HepG2 (cell line): Measurements from ENCODE around the gene MGA. TPM values are rescaled to one million over a fixed set of nuclear protein-coding genes. Genes with fewer than 3 reads are reported as not detected.

Experiments
- CCAR2 ChIP-seq: fragments of 200-400 bp; formaldehyde crosslinking; optimal IDR thresholded peaks from 2 replicates; pipeline ENCODE3; 2018; ENCODE audit warnings: low read depth, mild to moderate bottlenecking, low read length, moderate library complexity
- FOXK2 ChIP-seq: fragments of 450-650 bp; IDR thresholded peaks from 2 replicates; pipeline ENCODE4 v1.6.1; 2016
- GLI4 ChIP-seq: sonication (generic); formaldehyde crosslinking; IDR thresholded peaks from 2 replicates; pipeline ENCODE4 v1.5.1; 2020; ENCODE audit warnings: missing genetic modification reagents, mild to moderate bottlenecking, moderate library complexity, borderline replicate concordance
- HNF1A ChIP-seq, 2 experiments: sonication (generic) in 1 of 2; formaldehyde crosslinking in 1 of 2; IDR thresholded peaks; 2 replicates each; pipeline versions ENCODE4 v1.4.0 to v1.6.1; 2016 to 2020; ENCODE audit warnings: borderline replicate concordance in 1 of 2, low read depth in 1 of 2, mild to moderate bottlenecking in 1 of 2, missing genetic modification reagents in 1 of 2
- KDM4B ChIP-seq: sonication (generic); formaldehyde crosslinking; IDR thresholded peaks from 2 replicates; pipeline ENCODE4 v1.4.0; 2020; ENCODE audit warnings: missing genetic modification reagents
- MED1 ChIP-seq: sonication (generic); formaldehyde crosslinking; IDR thresholded peaks from 2 replicates; pipeline ENCODE4 v1.4.0; 2020; ENCODE audit warnings: missing genetic modification reagents
- MZF1 ChIP-seq: sonication (generic); formaldehyde crosslinking; IDR thresholded peaks from 2 replicates; pipeline ENCODE4 v1.8.1; 2023; ENCODE audit warnings: mild to moderate bottlenecking, missing genetic modification reagents, borderline replicate concordance
- NAIF1 ChIP-seq: sonication (generic); formaldehyde crosslinking; IDR thresholded peaks from 2 replicates; pipeline ENCODE4 v1.5.0; 2020; ENCODE audit warnings: mild to moderate bottlenecking, missing genetic modification reagents, borderline replicate concordance
- PRMT3 ChIP-seq: sonication (generic); formaldehyde crosslinking; IDR thresholded peaks from 2 replicates; pipeline ENCODE4 v1.8.1; 2022; ENCODE audit warnings: low read depth, mild to moderate bottlenecking, moderate library complexity, missing genetic modification reagents, borderline replicate concordance
- RAD51 ChIP-seq: fragments of 450-650 bp; IDR thresholded peaks from 2 replicates; pipeline ENCODE4 v1.6.1; 2016; ENCODE audit warnings: borderline replicate concordance
- SMARCE1 ChIP-seq: fragments of 450-650 bp; IDR thresholded peaks from 2 replicates; pipeline ENCODE4 v1.6.1; 2017; ENCODE audit warnings: borderline replicate concordance
- TCF12 ChIP-seq, 2 experiments: fragments of 450-650 bp in 1 of 2; sonication (generic) in 1 of 2; formaldehyde crosslinking in 1 of 2; IDR thresholded peaks; 2 replicates each; pipeline versions ENCODE4 v1.6.1 to v1.8.0; 2017 to 2022; ENCODE audit warnings: antibody characterized with exemption in 1 of 2, mild to moderate bottlenecking in 1 of 2, missing genetic modification reagents in 1 of 2, moderate library complexity in 1 of 2
- TRIM22 ChIP-seq: fragments of 450-650 bp; IDR thresholded peaks from 2 replicates; pipeline ENCODE4 v1.6.1; 2017
- ZFP36L1 ChIP-seq: sonication (generic); formaldehyde crosslinking; IDR thresholded peaks from 2 replicates; pipeline ENCODE4 v1.8.0; 2022; ENCODE audit warnings: mild to moderate bottlenecking, missing genetic modification reagents, moderate library complexity
- ZNF10 ChIP-seq: sonication (generic); formaldehyde crosslinking; IDR thresholded peaks from 2 replicates; pipeline ENCODE4 v1.4.0; 2020; ENCODE audit warnings: mild to moderate bottlenecking, low read depth, missing genetic modification reagents, borderline replicate concordance
- ZNF101 ChIP-seq: sonication (generic); formaldehyde crosslinking; IDR thresholded peaks from 2 replicates; pipeline ENCODE4 v1.4.0; 2020; ENCODE audit warnings: mild to moderate bottlenecking, low read depth, missing genetic modification reagents, borderline replicate concordance
- ZNF329 ChIP-seq: sonication (generic); formaldehyde crosslinking; IDR thresholded peaks from 2 replicates; pipeline ENCODE4 v1.9.0; 2021; ENCODE audit warnings: low read depth, mild to moderate bottlenecking, missing genetic modification reagents
- ZNF546 ChIP-seq: sonication (generic); formaldehyde crosslinking; conservative IDR thresholded peaks from 2 replicates; pipeline ENCODE4 v1.8.1; 2023; ENCODE audit warnings: mild to moderate bottlenecking, missing genetic modification reagents
- ZNF564 ChIP-seq: sonication (generic); formaldehyde crosslinking; IDR thresholded peaks from 2 replicates; pipeline ENCODE4 v1.8.1; 2023; ENCODE audit warnings: mild to moderate bottlenecking, missing genetic modification reagents
- ZNF878 ChIP-seq: sonication (generic); formaldehyde crosslinking; IDR thresholded peaks from 2 replicates; pipeline ENCODE4 v1.8.1; 2023; ENCODE audit warnings: mild to moderate bottlenecking, missing genetic modification reagents, moderate library complexity
- polyA plus RNA-seq, 8 experiments: library from polyadenylated mRNA; depleted of rRNA in 3 of 8; stranded (reverse) in 7 of 8; unstranded in 1 of 8; fragments of >200 nt; fragmentation: Illumina TruSeq in 4 of 8; extraction: Trizol in 4 of 8; gene quantifications; 2 replicates each; pipeline versions ENCODE4 v1.2.1 to v1.2.3, GENCODE V29; 2011 to 2016; ENCODE audit warnings: low read depth in 4 of 8, missing spikeins in 1 of 8, mixed read lengths in 1 of 8; ENCODE audit not compliant: insufficient read depth in 1 of 8
- total RNA-seq, 5 experiments: library from RNA; depleted of rRNA; stranded (reverse); fragments of >200 nt; fragmentation: Illumina TruSeq; extraction: Trizol; gene quantifications; 2 replicates each; pipeline ENCODE4 v1.2.3, GENCODE V29; 2016; ENCODE audit warnings: low read depth in 1 of 5

MGA gene
- total and polyA plus RNA-seq, 2 of the 13 experiments (the other 11 are each of a cell fraction or from before 2014, with no cell fraction given): 5.3 to 59.0 TPM

- TF ChIP-seq ZNF101 (CRISPR knock-in tag): peak; percentile 95
- TF ChIP-seq GLI4 (CRISPR knock-in tag): peak; percentile 97
- TF ChIP-seq ZNF329 (CRISPR knock-in tag): peak; percentile 90
- TF ChIP-seq NAIF1 (CRISPR knock-in tag): peak; percentile 91
- peak; percentile 74 for TF ChIP-seq MED1 (CRISPR knock-in tag)
- peak; percentile 97 for TF ChIP-seq ZNF546 (CRISPR knock-in tag)
- TF ChIP-seq ZNF564 (CRISPR knock-in tag): peak; percentile 97
- TF ChIP-seq PRMT3 (CRISPR knock-in tag): peak; percentile 97; the same call in 1 of the 2 replicates
- TF ChIP-seq CCAR2: no peak
- TF ChIP-seq SMARCE1: no peak
- TF ChIP-seq MZF1: 0 out of 2 replicates have a peak, but pooled peaks have one; percentile 54
- peak; percentile 79; the same call in 1 of the 2 replicates for TF ChIP-seq KDM4B
- no peak for TF ChIP-seq TCF12 (IDR thresholded peaks at IDR 0.05)
- TF ChIP-seq TCF12 (CRISPR knock-in tag; IDR thresholded peaks at IDR 0.05): peak; percentile 85
- TF ChIP-seq FOXK2: no peak
- no peak for TF ChIP-seq TRIM22
- peak; percentile 95 for TF ChIP-seq ZFP36L1 (CRISPR knock-in tag)
- peak; percentile 98 for TF ChIP-seq ZNF878 (CRISPR knock-in tag)
- peak; percentile 88 for TF ChIP-seq RAD51
- TF ChIP-seq ZNF10: peak; percentile 23; the same call in 1 of the 2 replicates
- TF ChIP-seq HNF1A (IDR thresholded peaks at IDR 0.05; ENCODE audit: low read depth): no peak
- peak; percentile 65 for TF ChIP-seq HNF1A (CRISPR knock-in tag; IDR thresholded peaks at IDR 0.05; ENCODE audit: borderline replicate concordance)
These were observed 38.7 kb upstream of the MGA start (continued) for GRCh38 chr15:41621200-41622193.
